PC-3 (cell line): ENCODE results near the gene CNPY1. TPM values are rescaled to one million over a fixed set of nuclear protein-coding genes. Genes with fewer than 3 reads are reported as not detected.

Experiments
- ATAC-seq: fragments of 200-7000 bp; cut with Tn5 transposase; 2 replicates; pipeline ENCODE4 v1.9.1; 2020; ENCODE audit warnings: mild to moderate bottlenecking, moderate library complexity
- BruUV-seq: library from RNA; stranded (reverse); fragments of 400-500 nt; replicated peaks from 2 replicates; lab custom pipeline; 2021; lab: Mats Ljungman, UMichigan
- CTCF ChIA-PET: fragments of 300-600 bp; sonication (Branson Sonifier 250); formaldehyde crosslinking; loops from one replicate; lab custom pipeline; 2022; ENCODE audit warnings: antibody characterized with exemption; lab: Charles Lee
- POLR2A ChIA-PET: fragments of 300-600 bp; sonication (Branson Sonifier 250); formaldehyde crosslinking; loops from one replicate; lab custom pipeline; 2022; ENCODE audit warnings: antibody characterized with exemption; ENCODE audit not compliant: unreplicated experiment; lab: Charles Lee
- DNase-seq: peaks from one replicate; pipeline ENCODE4 v3.0.0-alpha.2; 2015
- H2AFZ ChIP-seq: fragments of 300-600 bp; sonication (generic); 2 replicates; pipeline ENCODE4 v1.6.0; 2016; ENCODE audit warnings: antibody characterized with exemption, low read length
- H3F3A ChIP-seq: fragments of 300-600 bp; sonication (generic); one replicate; pipeline ENCODE4 v1.6.0; 2017; ENCODE audit warnings: antibody characterized with exemption, low read length, control low read depth, mild to moderate bottlenecking; ENCODE audit not compliant: unreplicated experiment
- H3K27ac ChIP-seq: fragments of 300-600 bp; sonication (generic); 2 replicates; pipeline ENCODE4 v1.5.1; 2016; ENCODE audit warnings: mild to moderate bottlenecking, low read length
- H3K27me3 ChIP-seq: fragments of 300-600 bp; sonication (generic); 2 replicates; pipeline ENCODE4 v1.6.1; 2016; ENCODE audit warnings: low read length, mixed read lengths
- H3K36me3 ChIP-seq: fragments of 300-600 bp; sonication (generic); 2 replicates; pipeline ENCODE4 v1.6.1; 2016; ENCODE audit warnings: low read depth, mixed run types, low read length, mixed read lengths
- H3K4me1 ChIP-seq: fragments of 300-600 bp; sonication (generic); 2 replicates; pipeline ENCODE4 v1.5.1; 2016; ENCODE audit warnings: low read length; ENCODE audit not compliant: insufficient read depth
- H3K4me2 ChIP-seq: fragments of 300-600 bp; sonication (generic); 2 replicates; pipeline ENCODE4 v1.6.0; 2016; ENCODE audit warnings: low read length
- H3K4me3 ChIP-seq: fragments of 300-600 bp; sonication (generic); 2 replicates; pipeline ENCODE4 v1.5.1; 2016; ENCODE audit warnings: mild to moderate bottlenecking, low read length, mixed read lengths
- H3K79me2 ChIP-seq: fragments of 300-600 bp; sonication (generic); 2 replicates; pipeline ENCODE4 v1.6.1; 2017; ENCODE audit warnings: low read length, mixed read lengths
- H3K9ac ChIP-seq: fragments of 300-600 bp; sonication (generic); 2 replicates; pipeline ENCODE4 v1.6.0; 2016; ENCODE audit warnings: mild to moderate bottlenecking, low read length
- H3K9me2 ChIP-seq: fragments of 300-600 bp; sonication (generic); replicated peaks from 2 replicates; pipeline ENCODE4 v1.6.1; 2016; ENCODE audit warnings: mixed run types, low read length, mixed read lengths
- H3K9me3 ChIP-seq: fragments of 300-600 bp; sonication (generic); 2 replicates; pipeline ENCODE4 v1.6.1; 2016; ENCODE audit warnings: low read length, mixed read lengths
- H4K20me1 ChIP-seq: fragments of 300-600 bp; sonication (generic); 2 replicates; pipeline ENCODE4 v1.6.1; 2016; ENCODE audit warnings: low read length, mixed read lengths
- EZH2 ChIP-seq: fragments of 300-600 bp; sonication (generic); IDR thresholded peaks from one replicate; pipeline ENCODE4 v1.6.1; 2017; ENCODE audit warnings: antibody characterized with exemption, mild to moderate bottlenecking, low read length; ENCODE audit not compliant: unreplicated experiment
- EZH2phosphoT487 ChIP-seq: fragments of 300-600 bp; sonication (generic); IDR thresholded peaks from 2 replicates; pipeline ENCODE4 v1.6.1; 2018; ENCODE audit warnings: mild to moderate bottlenecking, antibody characterized with exemption, low read length, borderline replicate concordance
- intact Hi-C: fragments of 100-400 bp; cut with micrococcal nuclease; formaldehyde crosslinking; loops from 2 replicates; pipeline ENCODE4 v1.9.0; 2023
- total RNA-seq: library from RNA; depleted of rRNA; stranded (reverse); fragments of >200 nt; gene quantifications from 2 replicates; pipeline ENCODE4 v1.2.3, GENCODE V29; 2014
- TF ChIP-seq, protein P1 (sequence below): fragments of 300-600 bp; sonication (generic); conservative IDR thresholded peaks from 2 replicates; pipeline ENCODE4 v1.5.1; 2017; ENCODE audit warnings: antibody characterized with exemption, low read depth, mild to moderate bottlenecking, low read length

Gene CNPY1
- total RNA-seq, 1 experiment from 2014 or later: not detected

DNA sequence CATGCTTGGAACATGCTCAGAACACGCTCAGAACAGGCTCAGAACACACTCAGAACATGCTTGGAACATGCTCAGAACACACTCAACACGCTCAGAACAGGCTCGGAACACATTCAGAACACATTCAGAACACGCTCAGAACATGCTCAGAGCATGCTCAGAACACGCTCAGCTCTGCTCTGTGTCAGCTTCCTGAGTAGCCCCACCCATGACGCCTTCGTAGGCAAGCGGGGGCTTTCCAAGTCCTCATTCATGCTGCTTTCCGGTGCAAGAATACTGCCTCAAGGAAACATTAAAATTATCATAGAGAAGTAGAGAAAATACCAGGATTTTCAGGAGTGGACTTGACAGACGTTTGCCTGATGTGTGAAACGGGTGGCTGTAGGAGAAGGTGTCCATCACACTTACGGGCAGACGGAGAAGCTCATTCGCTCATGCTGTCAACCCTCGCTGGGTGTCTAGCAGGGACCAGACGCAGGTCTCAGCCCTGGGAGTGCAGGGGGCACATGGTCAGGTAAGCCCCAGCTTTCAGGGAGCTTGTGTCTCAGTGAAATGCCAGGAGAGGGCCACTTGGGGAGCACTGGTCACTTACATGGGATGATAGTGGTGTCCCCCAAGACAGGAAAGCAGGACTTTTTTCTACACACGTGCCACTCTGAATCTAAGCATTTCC is 63.7 kb downstream of the CNPY1 start:
- H3K9me2 ChIP-seq: no peaks in the 10 kb centered on the region
- DNase-seq (no peak), ATAC-seq (no peak)
- no peaks in the 10 kb centered on the region for H4K20me1 ChIP-seq
- no peak overlapping the region for H3K4me2 ChIP-seq
- no peak overlapping the region for H2AFZ ChIP-seq
- TF ChIP-seq, protein P1, sequence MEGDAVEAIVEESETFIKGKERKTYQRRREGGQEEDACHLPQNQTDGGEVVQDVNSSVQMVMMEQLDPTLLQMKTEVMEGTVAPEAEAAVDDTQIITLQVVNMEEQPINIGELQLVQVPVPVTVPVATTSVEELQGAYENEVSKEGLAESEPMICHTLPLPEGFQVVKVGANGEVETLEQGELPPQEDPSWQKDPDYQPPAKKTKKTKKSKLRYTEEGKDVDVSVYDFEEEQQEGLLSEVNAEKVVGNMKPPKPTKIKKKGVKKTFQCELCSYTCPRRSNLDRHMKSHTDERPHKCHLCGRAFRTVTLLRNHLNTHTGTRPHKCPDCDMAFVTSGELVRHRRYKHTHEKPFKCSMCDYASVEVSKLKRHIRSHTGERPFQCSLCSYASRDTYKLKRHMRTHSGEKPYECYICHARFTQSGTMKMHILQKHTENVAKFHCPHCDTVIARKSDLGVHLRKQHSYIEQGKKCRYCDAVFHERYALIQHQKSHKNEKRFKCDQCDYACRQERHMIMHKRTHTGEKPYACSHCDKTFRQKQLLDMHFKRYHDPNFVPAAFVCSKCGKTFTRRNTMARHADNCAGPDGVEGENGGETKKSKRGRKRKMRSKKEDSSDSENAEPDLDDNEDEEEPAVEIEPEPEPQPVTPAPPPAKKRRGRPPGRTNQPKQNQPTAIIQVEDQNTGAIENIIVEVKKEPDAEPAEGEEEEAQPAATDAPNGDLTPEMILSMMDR: no peak
- TF ChIP-seq EZH2phosphoT487 (no peak), EZH2 (no peak)
- H3K9me3 ChIP-seq: no peaks in the 10 kb centered on the region
- no TSS peak for BruUV-seq
- no peaks in the 10 kb centered on the region for H3K79me2 ChIP-seq
- no peaks in the 10 kb centered on the region for H3K36me3 ChIP-seq
- ChIA-PET CTCF (no interaction called here), POLR2A (no interaction called here)
- H3F3A ChIP-seq: no peaks in the 10 kb centered on the region
- no peak overlapping the region for H3K4me3 ChIP-seq
- intact Hi-C loops: no loop called here
- no peak overlapping the region for H3K27ac ChIP-seq
- no peaks in the 10 kb centered on the region for H3K4me1 ChIP-seq
- H3K9ac ChIP-seq: no peak overlapping the region
- peaks cover 54% of the 10 kb centered on the region for H3K27me3 ChIP-seq

DNA sequence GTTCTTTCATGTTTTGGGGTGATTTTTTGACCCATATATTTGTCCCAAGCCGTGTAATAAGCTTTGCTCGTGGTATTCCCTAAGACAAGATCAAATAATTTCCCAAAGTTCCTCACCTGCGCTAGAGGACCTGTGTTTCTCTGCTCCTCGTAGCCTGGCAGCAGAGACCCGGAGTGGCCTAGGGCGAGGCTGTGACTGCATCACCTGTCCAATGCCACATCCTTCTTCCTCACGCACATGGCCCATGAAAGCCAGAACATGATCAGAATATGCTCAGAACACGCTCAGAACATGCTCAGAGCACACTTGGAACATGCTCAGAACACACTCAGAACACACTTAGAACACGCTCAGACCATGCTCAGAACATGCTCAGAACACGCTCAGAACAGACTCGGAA is 64.6 kb downstream of the CNPY1 start:
- H3K9me3 ChIP-seq: no peaks in the 10 kb centered on the region
- no peak overlapping the region for H2AFZ ChIP-seq
- POLR2A ChIA-PET: no interaction called here
- no peaks in the 10 kb centered on the region for H3K36me3 ChIP-seq
- no peak overlapping the region for H3K4me3 ChIP-seq
- H3K9ac ChIP-seq: no peak overlapping the region
- H3K27ac ChIP-seq: no peak overlapping the region
- H3F3A ChIP-seq: no peaks in the 10 kb centered on the region
- no peak overlapping the region for H3K4me2 ChIP-seq
- CTCF ChIA-PET: no interaction called here
- TF ChIP-seq, protein P1: no peak
- TF ChIP-seq EZH2phosphoT487 (no peak), EZH2 (no peak)
- no peaks in the 10 kb centered on the region for H3K79me2 ChIP-seq
- no peaks in the 10 kb centered on the region for H4K20me1 ChIP-seq
- no peak for ATAC-seq
- intact Hi-C loops: no loop called here
- no peaks in the 10 kb centered on the region for H3K9me2 ChIP-seq
- BruUV-seq: no TSS peak
- H3K27me3 ChIP-seq: peaks cover 63% of the 10 kb centered on the region
- no peak for DNase-seq
- H3K4me1 ChIP-seq: no peaks in the 10 kb centered on the region

DNA sequence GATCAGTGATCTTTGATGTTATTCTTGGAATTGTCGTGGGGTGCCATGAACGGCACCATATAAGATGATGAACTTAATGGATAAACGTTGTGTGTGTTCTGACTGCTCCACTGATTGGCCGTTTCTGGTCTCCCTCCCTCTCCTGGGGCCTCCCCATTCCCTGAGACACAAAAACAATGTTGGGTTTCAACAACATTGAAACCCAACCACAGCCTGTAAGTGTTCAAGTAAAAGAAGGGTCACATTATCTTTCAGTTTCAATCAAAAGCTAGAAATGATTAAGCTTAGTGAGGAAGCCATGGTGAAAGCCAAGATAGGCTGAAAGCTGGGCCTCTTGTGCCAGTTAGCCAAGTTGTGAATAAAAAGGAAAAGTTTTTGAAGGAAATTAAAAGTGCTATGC is 68.9 kb downstream of the CNPY1 start:
- no peak overlapping the region for H3K27ac ChIP-seq
- intact Hi-C loops: no loop called here
- no peaks in the 10 kb centered on the region for H4K20me1 ChIP-seq
- no peaks in the 10 kb centered on the region for H3K36me3 ChIP-seq
- TF ChIP-seq EZH2 (no peak), EZH2phosphoT487 (no peak)
- TF ChIP-seq, protein P1: no peak
- no peak for ATAC-seq
- H3K27me3 ChIP-seq: peaks cover 82% of the 10 kb centered on the region
- DNase-seq: no peak
- no TSS peak for BruUV-seq
- no peak overlapping the region for H3K9ac ChIP-seq
- no peak overlapping the region for H2AFZ ChIP-seq
- ChIA-PET CTCF (no interaction called here), POLR2A (no interaction called here)
- no peaks in the 10 kb centered on the region for H3K9me3 ChIP-seq
- H3K79me2 ChIP-seq: no peaks in the 10 kb centered on the region
- H3F3A ChIP-seq: no peaks in the 10 kb centered on the region
- H3K4me3 ChIP-seq: no peak overlapping the region
- H3K4me1 ChIP-seq: no peaks in the 10 kb centered on the region
- H3K9me2 ChIP-seq: no peaks in the 10 kb centered on the region
- H3K4me2 ChIP-seq: no peak overlapping the region
